ENCODE data around the gene UNC93B1. TPM values are rescaled to one million over a fixed set of nuclear protein-coding genes. Genes with fewer than 3 reads are reported as not detected.

Gene UNC93B1
- total RNA-seq, 2 experiments from 2014 or later: 44.0 to 52.1 TPM

- BruUV-seq (replicated peaks): no TSS peak
- intact Hi-C loops (cut with micrococcal nuclease; ENCODE audit: unreplicated experiment): no loop called here
- no peak overlapping the region for H2AFZ ChIP-seq (ENCODE audit: low read length)
- no peaks in the 10 kb centered on the region for H3K9me2 ChIP-seq (ENCODE audit: insufficient read depth, low read length)
- H3K27ac ChIP-seq (ENCODE audit: low read depth, low read length, poor library complexity, severe bottlenecking): no peak overlapping the region
- ChIA-PET POLR2A (no interaction called here), CTCF (ENCODE audit: unreplicated experiment) (no interaction called here)
- no peak overlapping the region for H3K4me3 ChIP-seq (ENCODE audit: low read depth, low read length, poor library complexity, severe bottlenecking)
- no peaks in the 10 kb centered on the region for H4K20me1 ChIP-seq (ENCODE audit: insufficient read depth, low read length)
- H3K36me3 ChIP-seq (ENCODE audit: insufficient read depth, low read length): no peaks in the 10 kb centered on the region
- no peaks in the 10 kb centered on the region for H3K79me2 ChIP-seq (ENCODE audit: insufficient read depth, low read depth, low read length)
- peaks cover 17% of the 10 kb centered on the region for H3K4me1 ChIP-seq (ENCODE audit: insufficient read depth, low read length, poor library complexity, severe bottlenecking)
- TF ChIP-seq CTCF (conservative IDR thresholded peaks at IDR 0.05; ENCODE audit: low read length): no peak
- TF ChIP-seq EZH2phosphoT487 (IDR thresholded peaks at IDR 0.05; ENCODE audit: borderline replicate concordance, low read depth, low read length): no peak
- no peaks in the 10 kb centered on the region for H3K9me3 ChIP-seq (ENCODE audit: low read length)
- no peak for DNase-seq (ENCODE audit: low spot score)
- no peak overlapping the region for H3K4me2 ChIP-seq (ENCODE audit: low read length)
Measured at GRCh38 chr11:68013611-68014156, 9.8 kb upstream of the UNC93B1 start.

DNA sequence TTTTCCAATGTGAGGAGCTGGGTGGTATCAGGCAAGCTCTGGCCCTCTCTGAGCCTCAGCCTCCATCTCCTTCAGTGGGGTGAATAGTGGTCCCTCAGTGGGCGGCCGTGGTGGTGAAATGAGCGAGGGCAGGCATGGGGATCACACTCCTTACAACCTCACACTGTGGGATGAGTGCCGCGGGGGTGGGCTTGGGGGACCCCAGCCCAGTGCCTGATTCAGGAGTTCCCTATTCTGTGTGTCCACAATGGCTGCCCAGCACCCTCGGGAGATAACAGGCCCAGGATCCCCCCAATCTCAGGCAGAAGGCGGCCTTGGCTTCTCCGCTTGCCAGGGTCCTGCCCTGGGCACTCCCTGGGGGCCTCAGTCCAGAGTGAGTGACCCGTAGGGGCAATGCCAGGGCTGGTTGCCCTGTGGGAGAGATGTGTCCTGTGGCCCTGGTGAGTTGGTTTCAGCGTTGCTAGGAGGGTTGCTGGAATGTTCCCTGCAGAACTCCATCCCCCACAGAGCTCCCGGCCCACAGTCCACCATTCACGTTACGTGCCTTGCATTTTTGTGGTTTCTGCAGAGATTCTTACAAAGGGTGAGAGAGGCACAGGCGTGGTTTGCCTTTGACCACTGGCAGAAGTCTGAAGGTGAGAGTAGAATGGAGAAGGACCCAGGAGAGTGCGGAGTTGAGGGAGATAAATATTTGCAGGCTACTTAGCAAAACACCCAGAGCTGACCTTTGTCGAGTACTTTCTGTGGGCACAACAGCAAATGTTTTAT is 9.1 kb upstream of the UNC93B1 start:
- BruUV-seq (replicated peaks): no TSS peak
- no peaks in the 10 kb centered on the region for H4K20me1 ChIP-seq (ENCODE audit: insufficient read depth, low read length)
- DNase-seq (ENCODE audit: low spot score): no peak
- ChIA-PET CTCF (ENCODE audit: unreplicated experiment) (no interaction called here), POLR2A (no interaction called here)
- H3K79me2 ChIP-seq (ENCODE audit: insufficient read depth, low read depth, low read length): no peaks in the 10 kb centered on the region
- no peak overlapping the region for H3K27ac ChIP-seq (ENCODE audit: low read depth, low read length, poor library complexity, severe bottlenecking)
- H3K36me3 ChIP-seq (ENCODE audit: insufficient read depth, low read length): no peaks in the 10 kb centered on the region
- intact Hi-C loops (cut with micrococcal nuclease; ENCODE audit: unreplicated experiment): no loop called here
- TF ChIP-seq EZH2phosphoT487 (IDR thresholded peaks at IDR 0.05; ENCODE audit: borderline replicate concordance, low read depth, low read length) (no peak), CTCF (conservative IDR thresholded peaks at IDR 0.05; ENCODE audit: low read length) (no peak)
- H3K9me2 ChIP-seq (ENCODE audit: insufficient read depth, low read length): no peaks in the 10 kb centered on the region
- no peaks in the 10 kb centered on the region for H3K9me3 ChIP-seq (ENCODE audit: low read length)
- H3K4me3 ChIP-seq (ENCODE audit: low read depth, low read length, poor library complexity, severe bottlenecking): no peak overlapping the region
- H2AFZ ChIP-seq (ENCODE audit: low read length): no peak overlapping the region
- peaks cover 24% of the 10 kb centered on the region for H3K4me1 ChIP-seq (ENCODE audit: insufficient read depth, low read length, poor library complexity, severe bottlenecking)
- no peak overlapping the region for H3K4me2 ChIP-seq (ENCODE audit: low read length)
